Activated CD8-positive, alpha-beta T cell treated with anti-CD3 and anti-CD28 coated beads for 36 hours (primary cell): ENCODE results near the gene PACRG. TPM values are rescaled to one million over a fixed set of nuclear protein-coding genes. Genes with fewer than 3 reads are reported as not detected.

Source experiments
- ATAC-seq: fragments of 200-7000 bp; cut with Tn5 transposase; one replicate; pipeline ENCODE4 v1.10.0; 2021; ENCODE audit warnings: mild to moderate bottlenecking, moderate library complexity
- CTCF ChIA-PET: fragments of 350-600 bp; sonication (Branson Sonifier 250); formaldehyde crosslinking; loops from one replicate; lab custom pipeline; 2021; ENCODE audit warnings: antibody characterized with exemption; lab: Charles Lee
- POLR2A ChIA-PET: fragments of 350-600 bp; sonication (Branson Sonifier 250); formaldehyde crosslinking; loops from one replicate; lab custom pipeline; 2021; ENCODE audit warnings: antibody characterized with exemption; lab: Charles Lee
- DNase-seq: peaks from one replicate; pipeline ENCODE4 v3.0.0-alpha.2; 2020
- H3K27ac Mint-ChIP-seq: one replicate; pipeline ENCODE4 v1.8.0; 2021; ENCODE audit warnings: mild to moderate bottlenecking, mixed read lengths
- H3K27me3 Mint-ChIP-seq: one replicate; pipeline ENCODE4 v1.8.0; 2021; ENCODE audit warnings: mixed read lengths
- H3K36me3 Mint-ChIP-seq: one replicate; pipeline ENCODE4 v1.8.0; 2021; ENCODE audit warnings: low read depth, mixed read lengths
- H3K4me1 Mint-ChIP-seq: one replicate; pipeline ENCODE4 v1.8.0; 2021; ENCODE audit warnings: low read depth, mixed read lengths
- H3K4me3 Mint-ChIP-seq: one replicate; pipeline ENCODE4 v1.8.0; 2021; ENCODE audit warnings: mild to moderate bottlenecking, moderate library complexity, mixed read lengths
- H3K9me3 Mint-ChIP-seq: one replicate; pipeline ENCODE4 v1.8.0; 2021; ENCODE audit warnings: mixed read lengths
- intact Hi-C: fragments of 100-400 bp; cut with micrococcal nuclease; formaldehyde crosslinking; loops from one replicate; pipeline ENCODE4 v1.10.0; 2022
- total RNA-seq, 2 experiments: library from RNA; stranded (reverse); gene quantifications; one replicate each; pipeline ENCODE4 v1.2.3, GENCODE V29; 2021
- TF ChIP-seq, protein P1 (sequence below): fragments of 200-600 bp; IDR thresholded peaks from one replicate; pipeline ENCODE4 v1.8.0; 2022; ENCODE audit warnings: antibody characterized with exemption, mild to moderate bottlenecking

PACRG gene
- total RNA-seq, 2 experiments from 2014 or later = not detected

- H3K27me3 Mint-ChIP-seq = no peaks in the 10 kb centered on the region
- ChIA-PET CTCF (no interaction called here), POLR2A (no interaction called here)
- H3K27ac Mint-ChIP-seq = no peak overlapping the region
- no peaks in the 10 kb centered on the region for H3K4me1 Mint-ChIP-seq
- no peaks in the 10 kb centered on the region for H3K36me3 Mint-ChIP-seq
- no peak overlapping the region for H3K4me3 Mint-ChIP-seq
- ATAC-seq = no peak
- DNase-seq = no peak
- TF ChIP-seq, protein P1, sequence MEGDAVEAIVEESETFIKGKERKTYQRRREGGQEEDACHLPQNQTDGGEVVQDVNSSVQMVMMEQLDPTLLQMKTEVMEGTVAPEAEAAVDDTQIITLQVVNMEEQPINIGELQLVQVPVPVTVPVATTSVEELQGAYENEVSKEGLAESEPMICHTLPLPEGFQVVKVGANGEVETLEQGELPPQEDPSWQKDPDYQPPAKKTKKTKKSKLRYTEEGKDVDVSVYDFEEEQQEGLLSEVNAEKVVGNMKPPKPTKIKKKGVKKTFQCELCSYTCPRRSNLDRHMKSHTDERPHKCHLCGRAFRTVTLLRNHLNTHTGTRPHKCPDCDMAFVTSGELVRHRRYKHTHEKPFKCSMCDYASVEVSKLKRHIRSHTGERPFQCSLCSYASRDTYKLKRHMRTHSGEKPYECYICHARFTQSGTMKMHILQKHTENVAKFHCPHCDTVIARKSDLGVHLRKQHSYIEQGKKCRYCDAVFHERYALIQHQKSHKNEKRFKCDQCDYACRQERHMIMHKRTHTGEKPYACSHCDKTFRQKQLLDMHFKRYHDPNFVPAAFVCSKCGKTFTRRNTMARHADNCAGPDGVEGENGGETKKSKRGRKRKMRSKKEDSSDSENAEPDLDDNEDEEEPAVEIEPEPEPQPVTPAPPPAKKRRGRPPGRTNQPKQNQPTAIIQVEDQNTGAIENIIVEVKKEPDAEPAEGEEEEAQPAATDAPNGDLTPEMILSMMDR = no peak
- intact Hi-C loops = no loop called here
- peaks cover 14% of the 10 kb centered on the region for H3K9me3 Mint-ChIP-seq
These were observed 236.1 kb downstream of the PACRG start for GRCh38 chr6:162963861-162964260.

DNA sequence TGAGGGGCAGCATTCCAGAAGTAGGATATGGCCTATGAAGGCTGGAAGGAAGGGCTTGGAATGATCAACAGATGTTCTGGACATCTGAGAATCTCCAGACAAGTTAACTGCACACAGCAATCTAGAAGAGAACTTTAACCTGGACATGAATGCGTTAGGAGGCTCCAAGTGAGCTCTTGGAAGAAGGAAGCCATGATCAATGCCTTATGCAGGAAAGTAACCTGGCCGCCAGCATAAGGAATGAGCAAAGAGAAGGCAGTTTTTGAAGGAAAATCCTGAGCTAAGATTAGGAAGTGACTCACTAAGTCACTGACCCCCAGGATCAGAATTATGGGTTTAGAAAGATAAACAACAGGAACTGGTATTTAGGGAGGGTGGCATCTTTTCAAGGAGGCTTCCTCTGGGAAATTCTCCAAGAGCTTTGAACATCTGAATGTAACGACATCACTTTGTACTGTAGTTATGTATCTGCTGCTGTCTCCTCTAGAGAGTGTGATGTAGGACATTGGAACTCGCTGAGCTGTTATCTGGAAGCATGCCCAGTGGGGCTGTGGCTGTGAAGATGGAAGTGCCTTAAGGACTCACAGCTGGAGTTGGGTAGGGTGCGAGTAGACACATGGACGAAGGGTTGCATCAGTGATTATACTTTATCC is 236.8 kb downstream of the PACRG start:
- no peaks in the 10 kb centered on the region for H3K27me3 Mint-ChIP-seq
- ChIA-PET CTCF (no interaction called here), POLR2A (no interaction called here)
- no peaks in the 10 kb centered on the region for H3K36me3 Mint-ChIP-seq
- H3K9me3 Mint-ChIP-seq = peaks cover 18% of the 10 kb centered on the region
- no peak for ATAC-seq
- DNase-seq = no peak
- no peak overlapping the region for H3K4me3 Mint-ChIP-seq
- H3K4me1 Mint-ChIP-seq = no peaks in the 10 kb centered on the region
- intact Hi-C loops = loop anchor here (5.0 kb wide), 1 partner anchor 287 kb away; no protein-coding TSS in a partner anchor
- TF ChIP-seq, protein P1 = no peak
- H3K27ac Mint-ChIP-seq = no peak overlapping the region

DNA sequence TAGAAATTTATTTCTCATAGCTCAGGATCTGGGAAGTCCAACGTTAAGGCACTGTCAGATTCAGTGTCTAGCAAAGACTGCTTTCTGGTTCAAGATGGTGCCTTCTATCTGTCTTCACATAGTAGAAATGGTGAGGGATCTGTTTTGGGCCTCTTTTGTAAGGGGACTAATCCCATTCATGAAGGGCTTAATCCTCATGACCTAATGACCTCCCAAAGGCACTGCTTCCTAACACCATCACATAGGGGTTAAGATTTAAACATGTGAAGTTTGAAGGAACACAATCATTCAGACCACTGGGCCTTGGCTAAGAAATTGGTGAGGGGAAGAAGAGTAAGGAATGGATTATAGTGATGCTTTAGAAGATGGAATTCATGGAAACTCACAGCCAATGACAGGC is 237.6 kb downstream of the PACRG start:
- Mint-ChIP-seq H3K9me3 (peaks cover 20% of the 10 kb centered on the region), H3K4me1 (no peaks in the 10 kb centered on the region), H3K4me3 (no peak overlapping the region), H3K36me3 (no peaks in the 10 kb centered on the region), H3K27ac (no peak overlapping the region), H3K27me3 (no peaks in the 10 kb centered on the region)
- ChIA-PET CTCF (no interaction called here), POLR2A (no interaction called here)
- ATAC-seq = no peak
- TF ChIP-seq, protein P1 = no peak
- DNase-seq = no peak
- intact Hi-C loops = loop anchor here (5.0 kb wide), 1 partner anchor 288 kb away; no protein-coding TSS in a partner anchor

- no peaks in the 10 kb centered on the region for H3K4me1 Mint-ChIP-seq
- peaks cover 23% of the 10 kb centered on the region for H3K9me3 Mint-ChIP-seq
- ATAC-seq (no peak), DNase-seq (no peak)
- no peak overlapping the region for H3K27ac Mint-ChIP-seq
- H3K4me3 Mint-ChIP-seq = no peak overlapping the region
- POLR2A ChIA-PET = interaction anchor here (1.1 kb wide), 1 partner anchor 38 kb away, joined by 3 read pairs; no protein-coding TSS in a partner anchor
- H3K36me3 Mint-ChIP-seq = no peaks in the 10 kb centered on the region
- intact Hi-C loops = no loop called here
- H3K27me3 Mint-ChIP-seq = no peaks in the 10 kb centered on the region
- TF ChIP-seq, protein P1 = no peak
- CTCF ChIA-PET = no interaction called here
These were observed 242.5 kb downstream of the PACRG start for GRCh38 chr6:162970246-162970645.

GRCh38 chr6:162971356-162971755 is 243.6 kb downstream of the PACRG start:
- CTCF ChIA-PET = no interaction called here
- peaks cover 23% of the 10 kb centered on the region for H3K9me3 Mint-ChIP-seq
- no peaks in the 10 kb centered on the region for H3K4me1 Mint-ChIP-seq
- H3K27me3 Mint-ChIP-seq = no peaks in the 10 kb centered on the region
- H3K27ac Mint-ChIP-seq = no peak overlapping the region
- H3K4me3 Mint-ChIP-seq = no peak overlapping the region
- POLR2A ChIA-PET = no interaction called here
- intact Hi-C loops = no loop called here
- TF ChIP-seq, protein P1 = no peak
- no peaks in the 10 kb centered on the region for H3K36me3 Mint-ChIP-seq
- DNase-seq (no peak), ATAC-seq (no peak)
